ENCODE data around the gene HM13. TPM values are rescaled to one million over a fixed set of nuclear protein-coding genes. Genes with fewer than 3 reads are reported as not detected.

The HM13 gene
- total and polyA plus RNA-seq, 8 donors = 98.9 to 282 (median 114) TPM

DNA sequence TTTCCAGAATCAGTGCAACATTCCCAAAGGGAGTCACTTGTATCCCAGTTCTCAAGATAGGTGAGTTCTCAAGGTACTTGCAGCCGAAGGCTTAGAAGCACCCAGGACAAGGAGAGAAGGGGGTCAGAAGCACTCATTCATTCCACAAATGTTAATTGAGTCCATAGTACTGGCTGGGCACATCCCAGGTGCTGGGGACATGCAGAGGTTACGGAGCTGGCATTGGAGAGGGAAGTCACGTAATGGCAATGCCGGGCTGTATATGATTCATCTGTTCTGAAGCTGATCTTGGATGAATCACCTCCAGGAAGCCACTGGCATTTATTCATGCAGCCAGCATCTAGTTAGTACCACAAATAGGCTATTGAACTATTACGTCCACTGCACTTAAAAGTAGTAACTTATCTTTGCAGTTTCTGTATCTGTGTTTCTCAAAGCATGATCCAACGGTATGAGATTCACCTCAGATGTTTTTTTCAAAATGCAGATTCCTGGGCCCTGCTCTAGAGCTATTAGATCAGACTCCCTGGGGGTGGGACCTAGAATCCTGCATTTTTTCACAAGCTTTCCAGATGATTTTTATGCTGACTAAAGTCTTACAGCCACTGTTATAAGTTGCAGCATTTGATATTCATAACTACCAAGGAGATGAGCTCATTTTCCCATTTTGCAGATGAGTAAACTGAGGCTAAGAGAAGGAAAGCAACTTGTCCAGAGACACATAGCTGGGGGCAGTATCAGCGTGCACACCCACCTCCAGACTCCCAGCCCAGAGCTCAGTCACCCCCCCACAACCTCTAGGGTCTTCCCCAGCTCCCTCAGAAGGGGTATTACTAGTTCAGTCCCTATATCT is 46.7 kb downstream of the HM13 start:
- intact Hi-C loops (cut with DNase I) = loop anchor here in 1 of 2 donors (10.0 kb wide), 1 partner anchor 54 kb away; no protein-coding TSS in a partner anchor
- DNase-seq (no peak), ATAC-seq (peak; percentile 47)
- Histone ChIP-seq H3K4me1 (peaks cover 8 to 40% of the 10 kb centered on the region in 2 donors), H3K36me3 (peaks cover 0 to 85% of the 10 kb centered on the region in 2 donors), H3K9me3 (no peaks in the 10 kb centered on the region), H3K27ac (peak overlapping the region; percentile 63 to 84), H3K4me3 (no peak overlapping the region), H3K27me3 (no peaks in the 10 kb centered on the region)
- TF ChIP-seq, protein P1, sequence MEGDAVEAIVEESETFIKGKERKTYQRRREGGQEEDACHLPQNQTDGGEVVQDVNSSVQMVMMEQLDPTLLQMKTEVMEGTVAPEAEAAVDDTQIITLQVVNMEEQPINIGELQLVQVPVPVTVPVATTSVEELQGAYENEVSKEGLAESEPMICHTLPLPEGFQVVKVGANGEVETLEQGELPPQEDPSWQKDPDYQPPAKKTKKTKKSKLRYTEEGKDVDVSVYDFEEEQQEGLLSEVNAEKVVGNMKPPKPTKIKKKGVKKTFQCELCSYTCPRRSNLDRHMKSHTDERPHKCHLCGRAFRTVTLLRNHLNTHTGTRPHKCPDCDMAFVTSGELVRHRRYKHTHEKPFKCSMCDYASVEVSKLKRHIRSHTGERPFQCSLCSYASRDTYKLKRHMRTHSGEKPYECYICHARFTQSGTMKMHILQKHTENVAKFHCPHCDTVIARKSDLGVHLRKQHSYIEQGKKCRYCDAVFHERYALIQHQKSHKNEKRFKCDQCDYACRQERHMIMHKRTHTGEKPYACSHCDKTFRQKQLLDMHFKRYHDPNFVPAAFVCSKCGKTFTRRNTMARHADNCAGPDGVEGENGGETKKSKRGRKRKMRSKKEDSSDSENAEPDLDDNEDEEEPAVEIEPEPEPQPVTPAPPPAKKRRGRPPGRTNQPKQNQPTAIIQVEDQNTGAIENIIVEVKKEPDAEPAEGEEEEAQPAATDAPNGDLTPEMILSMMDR (IDR thresholded peaks at IDR 0.05) = no peak

DNA sequence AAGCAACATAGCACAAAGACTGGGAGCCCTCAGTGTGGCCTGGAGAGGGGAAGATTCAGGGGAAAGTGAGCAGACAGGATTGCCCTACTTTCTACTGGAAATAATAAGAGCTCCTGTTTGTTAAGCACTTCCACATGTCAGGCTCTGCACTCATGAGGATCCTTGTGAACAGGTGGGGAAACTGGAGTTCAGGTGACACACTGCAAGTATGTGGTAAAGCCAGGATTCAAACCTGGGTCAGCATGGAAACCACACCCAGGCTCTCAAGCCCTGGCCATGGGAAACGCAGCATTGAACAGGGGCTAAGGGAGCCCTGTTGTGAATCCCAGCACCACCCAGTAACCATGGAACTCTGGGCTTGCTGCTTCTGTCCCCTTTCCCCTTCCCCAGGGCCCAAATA is 48.0 kb downstream of the HM13 start:
- H3K27me3 ChIP-seq = no peaks in the 10 kb centered on the region
- TF ChIP-seq, protein P1 (IDR thresholded peaks at IDR 0.05) = no peak
- no peak overlapping the region for H3K4me3 ChIP-seq
- peak overlapping the region in 1 of 2 donors; percentile 18 for H3K27ac ChIP-seq
- no peaks in the 10 kb centered on the region for H3K9me3 ChIP-seq
- ATAC-seq = peak; percentile 21
- peaks cover 8 to 49% of the 10 kb centered on the region in 2 donors for H3K4me1 ChIP-seq
- intact Hi-C loops (cut with DNase I) = loop anchor here (2.0 to 10.0 kb wide), 2 partner anchors 51 to 53 kb away; no protein-coding TSS in a partner anchor
- no peak for DNase-seq
- H3K36me3 ChIP-seq = peaks cover 0 to 86% of the 10 kb centered on the region in 2 donors

DNA sequence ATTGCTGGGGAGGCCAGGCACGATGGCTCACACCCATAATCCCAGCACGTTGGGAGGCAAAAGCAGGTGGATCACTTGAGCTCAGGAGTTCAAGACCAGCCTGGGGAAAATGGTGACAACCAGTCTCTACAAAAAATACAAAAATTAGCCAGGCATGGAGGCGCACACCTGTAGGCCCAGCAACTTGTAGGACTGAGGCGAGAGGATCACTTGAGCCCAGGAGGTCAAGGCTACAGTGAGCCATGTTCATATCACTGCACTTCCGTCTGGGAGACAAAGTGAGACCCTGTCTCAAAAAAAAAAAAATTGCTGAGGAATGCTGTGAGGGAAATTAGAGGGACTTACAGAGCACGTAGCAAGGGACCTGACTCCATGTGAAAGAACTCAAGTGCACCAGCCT is 50.0 kb downstream of the HM13 start:
- no peaks in the 10 kb centered on the region for H3K9me3 ChIP-seq
- ATAC-seq = no peak
- TF ChIP-seq, protein P1 (IDR thresholded peaks at IDR 0.05) = no peak
- H3K4me1 ChIP-seq = peaks cover 8 to 70% of the 10 kb centered on the region in 2 donors
- intact Hi-C loops (cut with DNase I) = loop anchor here in 1 of 2 donors (10.0 kb wide), 1 partner anchor 51 kb away; no protein-coding TSS in a partner anchor
- DNase-seq = no peak
- no peak overlapping the region for H3K4me3 ChIP-seq
- H3K27ac ChIP-seq = no peak overlapping the region
- H3K36me3 ChIP-seq = peaks cover 0 to 88% of the 10 kb centered on the region in 2 donors
- no peaks in the 10 kb centered on the region for H3K27me3 ChIP-seq

DNA sequence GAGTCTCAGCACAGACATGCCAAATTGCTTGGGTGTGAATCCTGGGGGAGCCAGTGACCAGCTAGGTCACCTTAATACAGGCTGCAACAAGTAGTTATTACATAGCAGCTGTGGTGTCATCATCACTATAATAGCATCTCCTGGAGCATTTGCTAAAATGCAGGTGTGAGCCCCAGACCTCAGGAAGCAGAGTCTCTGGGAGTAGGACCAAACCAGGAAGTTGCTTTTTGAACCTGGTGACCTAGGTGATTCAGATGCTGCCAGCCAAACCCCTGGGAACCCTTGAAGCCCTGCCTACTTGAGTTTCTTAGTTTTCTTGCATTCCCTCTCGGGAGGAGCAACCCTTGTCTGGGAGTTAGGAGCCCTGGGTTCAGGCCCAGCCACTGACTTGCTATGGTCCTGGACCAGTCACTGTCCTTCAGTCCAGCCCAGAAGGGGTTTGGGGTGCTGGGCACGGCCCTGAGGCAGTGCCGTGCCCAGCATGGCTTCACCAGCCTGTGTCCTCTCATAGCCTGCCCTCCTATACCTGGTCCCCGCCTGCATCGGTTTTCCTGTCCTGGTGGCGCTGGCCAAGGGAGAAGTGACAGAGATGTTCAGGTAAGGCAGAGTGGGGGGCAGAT is 51.6 kb downstream of the HM13 start:
- Histone ChIP-seq H3K36me3 (peaks cover 0 to 98% of the 10 kb centered on the region in 2 donors), H3K4me1 (peaks cover 2 to 69% of the 10 kb centered on the region in 2 donors), H3K27me3 (no peaks in the 10 kb centered on the region), H3K27ac (peak overlapping the region in 1 of 2 donors; percentile 3), H3K4me3 (no peak overlapping the region), H3K9me3 (no peaks in the 10 kb centered on the region)
- ATAC-seq (no peak), DNase-seq (no peak)
- intact Hi-C loops (cut with DNase I) = loop anchor here in 1 of 2 donors (10.0 kb wide), 1 partner anchor 49 kb away; no protein-coding TSS in a partner anchor
- TF ChIP-seq, protein P1 (IDR thresholded peaks at IDR 0.05) = no peak

DNA sequence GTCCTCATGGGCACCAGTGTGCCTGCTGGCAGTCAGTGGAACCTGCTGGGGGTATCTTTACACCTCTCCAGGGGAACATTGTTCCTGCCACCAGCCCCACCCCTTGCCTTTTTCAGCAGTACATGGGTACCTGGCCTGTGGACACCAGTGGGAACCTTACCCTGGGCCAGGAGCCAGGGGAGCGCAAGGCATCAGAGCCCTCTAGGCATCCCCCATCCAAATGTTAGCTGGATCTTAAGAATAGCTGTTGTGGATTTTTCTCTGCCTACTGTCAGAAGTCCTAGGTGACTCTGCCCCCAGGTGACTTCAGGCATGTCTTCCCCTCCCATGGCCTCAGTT is 52.0 kb downstream of the HM13 start:
- intact Hi-C loops (cut with DNase I) = loop anchor here in 1 of 2 donors (10.0 kb wide), 1 partner anchor 49 kb away; no protein-coding TSS in a partner anchor
- no peak for DNase-seq
- H3K27me3 ChIP-seq = no peaks in the 10 kb centered on the region
- TF ChIP-seq, protein P1 (IDR thresholded peaks at IDR 0.05) = no peak
- peak overlapping the region in 1 of 2 donors; percentile 3 for H3K27ac ChIP-seq
- H3K36me3 ChIP-seq = peaks cover 0 to 97% of the 10 kb centered on the region in 2 donors
- ATAC-seq = no peak
- peaks cover 0 to 69% of the 10 kb centered on the region in 2 donors for H3K4me1 ChIP-seq
- no peaks in the 10 kb centered on the region for H3K9me3 ChIP-seq
- H3K4me3 ChIP-seq = no peak overlapping the region

Data from left lung (tissue), 10 donors.